ENCODE data around the gene CHRD.

Gene CHRD

DNA sequence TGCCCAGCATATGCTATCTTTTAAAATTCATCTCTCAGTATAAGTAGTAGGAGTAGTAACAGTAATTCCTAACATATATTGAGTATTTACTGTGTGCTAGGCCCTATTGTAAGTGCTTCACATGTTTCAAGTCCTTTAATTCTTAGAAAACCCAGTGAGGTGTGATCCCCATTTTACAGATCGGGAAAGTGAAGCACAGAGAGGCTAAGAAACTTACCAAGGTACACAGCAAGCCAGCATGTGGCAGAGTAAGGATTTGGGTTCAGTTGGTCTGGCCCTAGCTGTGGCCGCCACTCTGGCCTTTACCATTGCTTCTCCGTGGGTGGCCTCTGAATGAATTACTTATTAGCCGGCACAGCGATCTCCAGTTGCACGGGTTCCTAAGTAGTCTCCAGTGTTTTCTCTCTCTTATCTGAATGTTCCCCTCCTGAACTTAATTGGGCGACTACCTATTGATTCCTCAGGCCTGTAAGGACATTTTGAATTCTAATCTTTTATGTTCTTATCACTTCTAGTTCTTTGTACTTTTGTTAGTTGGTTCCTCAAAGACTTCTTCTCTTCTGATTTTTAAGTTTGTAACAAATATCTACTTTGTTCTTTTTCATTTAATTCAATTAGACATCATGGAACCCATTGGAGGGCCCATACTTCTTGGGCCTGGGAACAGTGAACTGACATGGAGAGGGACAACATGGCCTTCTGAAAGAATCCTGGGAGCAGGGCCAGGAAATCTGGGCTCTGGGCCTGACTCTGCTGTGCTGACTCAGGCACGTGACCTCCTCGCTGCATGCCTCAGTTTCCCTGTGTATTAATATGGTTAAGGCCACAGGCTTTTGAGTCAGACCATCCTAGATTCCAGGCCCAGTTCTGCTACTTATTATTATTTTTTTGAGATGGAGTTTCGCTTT is 30.0 kb upstream of the CHRD start:
- H3K36me3 ChIP-seq (ENCODE audit: control insufficient read depth, insufficient read depth, low read length), result no peaks in the 10 kb centered on the region
- H3K4me1 ChIP-seq (ENCODE audit: control insufficient read depth, insufficient read depth, low read length), result peaks cover 42% of the 10 kb centered on the region
- H3K4me3 ChIP-seq (ENCODE audit: low read length), result no peak overlapping the region
- H3K27me3 ChIP-seq (ENCODE audit: control insufficient read depth, insufficient read depth, low read length), result no peaks in the 10 kb centered on the region
- no peaks in the 10 kb centered on the region for H3K9me3 ChIP-seq (ENCODE audit: control insufficient read depth, low read length)
- H3K9ac ChIP-seq (ENCODE audit: low read length), result no peak overlapping the region

- no peaks in the 10 kb centered on the region for H3K36me3 ChIP-seq (ENCODE audit: control insufficient read depth, insufficient read depth, low read length)
- no peak overlapping the region for H3K9ac ChIP-seq (ENCODE audit: low read length)
- no peak overlapping the region for H3K4me3 ChIP-seq (ENCODE audit: low read length)
- no peaks in the 10 kb centered on the region for H3K27me3 ChIP-seq (ENCODE audit: control insufficient read depth, insufficient read depth, low read length)
- peaks cover 37% of the 10 kb centered on the region for H3K4me1 ChIP-seq (ENCODE audit: control insufficient read depth, insufficient read depth, low read length)
- H3K9me3 ChIP-seq (ENCODE audit: control insufficient read depth, low read length), result no peaks in the 10 kb centered on the region
Observed at GRCh38 chr3:184350618-184351017, 29.2 kb upstream of the CHRD start.

- Histone ChIP-seq H3K9ac (ENCODE audit: low read length) (peak overlapping the region; percentile 66), H3K4me3 (ENCODE audit: low read length) (no peak overlapping the region), H3K9me3 (ENCODE audit: control insufficient read depth, low read length) (no peaks in the 10 kb centered on the region), H3K4me1 (ENCODE audit: control insufficient read depth, insufficient read depth, low read length) (peaks cover 33% of the 10 kb centered on the region), H3K36me3 (ENCODE audit: control insufficient read depth, insufficient read depth, low read length) (no peaks in the 10 kb centered on the region), H3K27me3 (ENCODE audit: control insufficient read depth, insufficient read depth, low read length) (no peaks in the 10 kb centered on the region)
Observed at GRCh38 chr3:184351511-184352148, 28.2 kb upstream of the CHRD start.

- no peaks in the 10 kb centered on the region for H3K36me3 ChIP-seq (ENCODE audit: control insufficient read depth, insufficient read depth, low read length)
- H3K9me3 ChIP-seq (ENCODE audit: control insufficient read depth, low read length), result no peaks in the 10 kb centered on the region
- peaks cover 33% of the 10 kb centered on the region for H3K4me1 ChIP-seq (ENCODE audit: control insufficient read depth, insufficient read depth, low read length)
- no peaks in the 10 kb centered on the region for H3K27me3 ChIP-seq (ENCODE audit: control insufficient read depth, insufficient read depth, low read length)
- H3K4me3 ChIP-seq (ENCODE audit: low read length), result peak overlapping the region; percentile 10
- H3K9ac ChIP-seq (ENCODE audit: low read length), result peak overlapping the region; percentile 66
Observed at GRCh38 chr3:184352149-184352785, 27.6 kb upstream of the CHRD start.

- H3K4me3 ChIP-seq (ENCODE audit: low read length), result no peak overlapping the region
- no peaks in the 10 kb centered on the region for H3K9me3 ChIP-seq (ENCODE audit: control insufficient read depth, low read length)
- H3K27me3 ChIP-seq (ENCODE audit: control insufficient read depth, insufficient read depth, low read length), result no peaks in the 10 kb centered on the region
- H3K4me1 ChIP-seq (ENCODE audit: control insufficient read depth, insufficient read depth, low read length), result peaks cover 33% of the 10 kb centered on the region
- H3K36me3 ChIP-seq (ENCODE audit: control insufficient read depth, insufficient read depth, low read length), result no peaks in the 10 kb centered on the region
- no peak overlapping the region for H3K9ac ChIP-seq (ENCODE audit: low read length)
Observed at GRCh38 chr3:184352897-184353545, 26.8 kb upstream of the CHRD start.

DNA sequence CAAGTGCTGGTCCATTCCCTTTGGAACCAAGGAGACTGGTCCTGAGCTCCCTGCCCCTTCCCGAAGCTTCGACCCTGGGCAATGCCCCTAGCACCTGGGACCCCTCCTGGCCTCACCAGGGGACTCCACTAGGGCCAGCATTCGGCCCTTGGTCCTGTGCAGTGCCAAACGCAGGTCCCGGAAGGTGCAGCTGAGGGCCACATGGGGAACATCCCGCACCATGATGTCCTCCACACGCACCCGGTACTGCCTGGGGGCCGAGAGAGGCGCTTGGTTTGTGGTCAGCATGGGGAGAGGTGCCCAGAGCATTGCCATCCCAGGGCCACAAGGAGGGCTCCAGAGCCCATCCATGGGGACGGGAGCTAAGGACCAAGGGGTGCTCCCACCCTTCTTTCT is 26.3 kb upstream of the CHRD start:
- Histone ChIP-seq H3K9me3 (ENCODE audit: control insufficient read depth, low read length) (no peaks in the 10 kb centered on the region), H3K9ac (ENCODE audit: low read length) (no peak overlapping the region), H3K27me3 (ENCODE audit: control insufficient read depth, insufficient read depth, low read length) (no peaks in the 10 kb centered on the region), H3K4me1 (ENCODE audit: control insufficient read depth, insufficient read depth, low read length) (peaks cover 33% of the 10 kb centered on the region), H3K36me3 (ENCODE audit: control insufficient read depth, insufficient read depth, low read length) (no peaks in the 10 kb centered on the region), H3K4me3 (ENCODE audit: low read length) (no peak overlapping the region)

DNA sequence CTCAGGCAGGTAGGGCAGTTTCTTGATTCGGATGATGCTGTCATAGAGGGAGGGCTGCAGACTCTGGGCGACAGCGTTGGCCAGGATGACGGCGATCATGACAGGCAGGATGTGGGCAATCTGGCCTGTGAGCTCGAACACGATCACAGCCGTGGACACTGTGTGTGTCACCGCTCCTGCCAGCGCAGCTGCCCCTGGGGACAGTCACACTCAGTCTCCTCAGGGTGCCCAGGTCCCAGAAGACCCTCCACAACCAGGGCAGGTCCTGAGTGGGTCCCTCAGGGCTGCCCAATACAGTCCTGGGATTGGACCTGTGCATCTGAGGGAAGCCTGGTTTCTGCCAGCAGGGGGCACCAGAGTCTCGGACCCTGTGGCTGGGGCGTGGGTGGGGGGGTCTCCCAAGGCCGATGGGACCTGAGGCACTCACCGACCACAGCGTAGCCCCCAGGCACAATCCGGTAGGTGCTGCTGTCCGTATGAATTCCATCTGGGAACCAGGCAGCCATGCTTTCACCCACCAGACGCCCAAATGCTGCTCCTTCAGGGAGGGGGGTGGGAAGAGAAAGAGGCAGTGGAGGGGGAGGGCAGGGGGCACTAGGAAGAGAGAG is 25.6 kb upstream of the CHRD start:
- no peak overlapping the region for H3K4me3 ChIP-seq (ENCODE audit: low read length)
- peaks cover 33% of the 10 kb centered on the region for H3K4me1 ChIP-seq (ENCODE audit: control insufficient read depth, insufficient read depth, low read length)
- no peaks in the 10 kb centered on the region for H3K36me3 ChIP-seq (ENCODE audit: control insufficient read depth, insufficient read depth, low read length)
- no peak overlapping the region for H3K9ac ChIP-seq (ENCODE audit: low read length)
- H3K27me3 ChIP-seq (ENCODE audit: control insufficient read depth, insufficient read depth, low read length), result no peaks in the 10 kb centered on the region
- H3K9me3 ChIP-seq (ENCODE audit: control insufficient read depth, low read length), result no peaks in the 10 kb centered on the region

DNA sequence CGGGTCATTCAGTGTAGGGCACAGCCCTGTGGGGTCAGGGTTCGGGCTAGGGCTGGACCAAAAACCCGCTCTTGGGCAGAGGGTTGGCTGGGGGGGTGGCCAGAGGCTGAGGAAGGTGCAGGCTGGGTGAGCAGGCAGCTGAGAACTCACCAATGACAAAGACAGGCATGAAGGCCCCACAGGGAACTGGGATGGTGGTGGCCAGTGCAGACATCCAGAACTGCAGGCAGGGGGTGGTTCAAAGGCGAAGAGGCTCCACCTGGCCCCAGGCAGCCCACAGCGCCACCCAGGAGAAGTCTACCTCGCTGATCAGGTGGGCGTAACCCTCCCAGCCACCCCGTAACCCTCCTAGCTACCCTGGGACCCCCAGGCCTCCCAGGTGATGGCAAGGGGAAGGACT is 25.1 kb upstream of the CHRD start:
- Histone ChIP-seq H3K9me3 (ENCODE audit: control insufficient read depth, low read length) (no peaks in the 10 kb centered on the region), H3K27me3 (ENCODE audit: control insufficient read depth, insufficient read depth, low read length) (no peaks in the 10 kb centered on the region), H3K9ac (ENCODE audit: low read length) (no peak overlapping the region), H3K4me3 (ENCODE audit: low read length) (no peak overlapping the region), H3K4me1 (ENCODE audit: control insufficient read depth, insufficient read depth, low read length) (peaks cover 29% of the 10 kb centered on the region), H3K36me3 (ENCODE audit: control insufficient read depth, insufficient read depth, low read length) (no peaks in the 10 kb centered on the region)

DNA sequence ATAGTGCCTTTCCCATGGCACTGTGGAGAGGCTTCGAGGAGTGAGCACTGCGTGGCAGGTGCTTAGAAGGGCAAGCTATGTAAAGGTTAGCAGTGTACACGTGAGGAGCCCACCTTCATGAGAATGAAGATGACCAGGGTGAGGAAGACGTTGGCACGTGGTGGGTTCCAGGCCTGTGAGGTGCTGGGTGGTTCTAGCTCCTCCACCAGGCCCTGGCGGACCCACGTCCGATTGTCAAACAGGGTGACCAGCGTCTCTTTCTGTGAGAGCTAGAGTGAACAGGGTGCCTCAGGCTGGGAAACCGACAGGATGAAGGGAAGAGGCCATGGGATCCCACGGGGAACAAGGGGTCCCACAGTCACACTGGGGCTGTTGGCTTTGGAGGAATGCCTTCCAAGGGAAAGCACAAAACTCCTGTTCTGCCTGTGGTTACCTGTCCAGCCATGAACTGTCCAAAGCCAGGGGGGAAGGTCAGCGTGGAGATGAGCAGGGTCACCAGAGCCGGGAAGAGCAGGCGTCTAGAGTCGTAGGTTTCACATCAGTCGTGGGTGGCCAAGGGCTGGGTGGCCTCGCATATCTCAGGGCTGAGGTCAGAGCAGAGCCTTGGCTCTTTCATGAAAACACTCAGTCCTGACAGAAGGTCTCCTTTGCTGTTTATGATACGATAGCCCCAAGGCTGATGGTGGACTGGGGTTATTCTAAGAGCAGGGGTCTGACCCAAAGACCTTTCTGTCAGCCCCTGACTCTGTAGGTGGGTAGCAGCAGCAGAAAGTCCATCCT is 24.4 kb upstream of the CHRD start:
- H3K9me3 ChIP-seq (ENCODE audit: control insufficient read depth, low read length), result no peaks in the 10 kb centered on the region
- H3K9ac ChIP-seq (ENCODE audit: low read length), result no peak overlapping the region
- H3K36me3 ChIP-seq (ENCODE audit: control insufficient read depth, insufficient read depth, low read length), result no peaks in the 10 kb centered on the region
- no peaks in the 10 kb centered on the region for H3K27me3 ChIP-seq (ENCODE audit: control insufficient read depth, insufficient read depth, low read length)
- no peak overlapping the region for H3K4me3 ChIP-seq (ENCODE audit: low read length)
- peaks cover 31% of the 10 kb centered on the region for H3K4me1 ChIP-seq (ENCODE audit: control insufficient read depth, insufficient read depth, low read length)

GRCh38 chr3:184357248-184358123 is 22.4 kb upstream of the CHRD start:
- no peak overlapping the region for H3K4me3 ChIP-seq (ENCODE audit: low read length)

More at GRCh38 chr3:184357248-184358123, 22.4 kb upstream of the CHRD start:
- Histone ChIP-seq H3K4me1 (ENCODE audit: control insufficient read depth, insufficient read depth, low read length) (peaks cover 20% of the 10 kb centered on the region), H3K36me3 (ENCODE audit: control insufficient read depth, insufficient read depth, low read length) (no peaks in the 10 kb centered on the region), H3K27me3 (ENCODE audit: control insufficient read depth, insufficient read depth, low read length) (no peaks in the 10 kb centered on the region), H3K9ac (ENCODE audit: low read length) (no peak overlapping the region), H3K9me3 (ENCODE audit: control insufficient read depth, low read length) (no peaks in the 10 kb centered on the region)
